ENCODE measurements around the gene RNU5B-1. TPM values are rescaled to one million over a fixed set of nuclear protein-coding genes. Genes with fewer than 3 reads are reported as not detected.

Gene RNU5B-1
- total RNA-seq, 2 experiments from 2014 or later = 23.7 to 34.8 TPM

GRCh38 chr15:65329984-65330735 is 25.7 kb downstream of the RNU5B-1 start:
- H3K4me1 Mint-ChIP-seq (ENCODE audit: low read depth) = no peaks in the 10 kb centered on the region
- intact Hi-C loops (cut with DNase I, micrococcal nuclease) = loop anchor here in 1 of 2 experiments (5.0 kb wide), 1 partner anchor 42 kb away; no protein-coding TSS in a partner anchor
- peaks cover 0 to 12% of the 10 kb centered on the region in 2 experiments for H3K27me3 ChIP-seq (ENCODE audit: control insufficient read depth in 1 of 2, insufficient read depth in 2 of 2, low read length in 2 of 2)
- H3K36me3 ChIP-seq (ENCODE audit: insufficient read depth, low read length) = no peaks in the 10 kb centered on the region
- peaks cover 15% of the 10 kb centered on the region for H3K27me3 Mint-ChIP-seq
- DNase-seq (no peak), ATAC-seq (ENCODE audit: poor library complexity) (no peak)
- no peaks in the 10 kb centered on the region for H3K9me3 ChIP-seq (ENCODE audit: control insufficient read depth in 1 of 2, insufficient read depth in 1 of 2, low read length in 2 of 2)
- ChIA-PET CTCF (no interaction called here), POLR2A (no interaction called here)
- no peak overlapping the region for H3K27ac Mint-ChIP-seq
- no peaks in the 10 kb centered on the region for H3K4me1 ChIP-seq (ENCODE audit: insufficient read depth, low read length)
- no peak overlapping the region for H3K4me3 Mint-ChIP-seq
- no peak overlapping the region for H3K27ac ChIP-seq (ENCODE audit: low read depth in 1 of 2, low read length in 2 of 2)
- no peaks in the 10 kb centered on the region for H3K36me3 Mint-ChIP-seq (ENCODE audit: low read depth)
- H3K4me3 ChIP-seq (ENCODE audit: low read length) = no peak overlapping the region
- no peak for TF ChIP-seq CTCF (IDR thresholded peaks at IDR 0.05)
- no peaks in the 10 kb centered on the region for H3K9me3 Mint-ChIP-seq

GRCh38 chr15:65330934-65331645 is 26.6 kb downstream of the RNU5B-1 start:
- Mint-ChIP-seq H3K36me3 (ENCODE audit: low read depth) (no peaks in the 10 kb centered on the region), H3K4me3 (no peak overlapping the region), H3K9me3 (no peaks in the 10 kb centered on the region), H3K4me1 (ENCODE audit: low read depth) (no peaks in the 10 kb centered on the region), H3K27ac (no peak overlapping the region), H3K27me3 (peaks cover 15% of the 10 kb centered on the region)
- Histone ChIP-seq H3K27me3 (ENCODE audit: control insufficient read depth in 1 of 2, insufficient read depth in 2 of 2, low read length in 2 of 2) (peaks cover 0 to 8% of the 10 kb centered on the region in 2 experiments), H3K27ac (ENCODE audit: low read depth in 1 of 2, low read length in 2 of 2) (no peak overlapping the region), H3K36me3 (ENCODE audit: insufficient read depth, low read length) (no peaks in the 10 kb centered on the region), H3K9me3 (ENCODE audit: control insufficient read depth in 1 of 2, insufficient read depth in 1 of 2, low read length in 2 of 2) (no peaks in the 10 kb centered on the region), H3K4me3 (ENCODE audit: low read length) (no peak overlapping the region), H3K4me1 (ENCODE audit: insufficient read depth, low read length) (no peaks in the 10 kb centered on the region)
- DNase-seq = no peak
- POLR2A ChIA-PET = no interaction called here
- no peak for TF ChIP-seq CTCF (IDR thresholded peaks at IDR 0.05)
- CTCF ChIA-PET = no interaction called here
- intact Hi-C loops (cut with DNase I, micrococcal nuclease) = loop anchor here in 1 of 2 experiments (5.0 kb wide), 1 partner anchor 41 kb away; no protein-coding TSS in a partner anchor
- no peak for ATAC-seq (ENCODE audit: poor library complexity)

GRCh38 chr15:65331811-65332210 is 27.3 kb downstream of the RNU5B-1 start:
- Mint-ChIP-seq H3K27me3 (peaks cover 15% of the 10 kb centered on the region), H3K27ac (no peak overlapping the region)

More at GRCh38 chr15:65331811-65332210, 27.3 kb downstream of the RNU5B-1 start:
- no peaks in the 10 kb centered on the region for H3K36me3 Mint-ChIP-seq (ENCODE audit: low read depth)
- ChIA-PET CTCF (no interaction called here), POLR2A (no interaction called here)
- H3K4me1 ChIP-seq (ENCODE audit: insufficient read depth, low read length) = no peaks in the 10 kb centered on the region
- DNase-seq = no peak
- intact Hi-C loops (cut with DNase I, micrococcal nuclease) = loop anchor here in 1 of 2 experiments (5.0 kb wide), 1 partner anchor 40 kb away; no protein-coding TSS in a partner anchor
- TF ChIP-seq CTCF (IDR thresholded peaks at IDR 0.05) = no peak
- H3K27me3 ChIP-seq (ENCODE audit: control insufficient read depth in 1 of 2, insufficient read depth in 2 of 2, low read length in 2 of 2) = peaks cover 0 to 4% of the 10 kb centered on the region in 2 experiments
- no peak overlapping the region for H3K4me3 Mint-ChIP-seq
- no peak for ATAC-seq (ENCODE audit: poor library complexity)
- peaks cover 0 to 1% of the 10 kb centered on the region in 2 experiments for H3K9me3 ChIP-seq (ENCODE audit: control insufficient read depth in 1 of 2, insufficient read depth in 1 of 2, low read length in 2 of 2)
- H3K36me3 ChIP-seq (ENCODE audit: insufficient read depth, low read length) = no peaks in the 10 kb centered on the region
- no peaks in the 10 kb centered on the region for H3K4me1 Mint-ChIP-seq (ENCODE audit: low read depth)
- no peak overlapping the region for H3K27ac ChIP-seq (ENCODE audit: low read depth in 1 of 2, low read length in 2 of 2)
- H3K4me3 ChIP-seq (ENCODE audit: low read length) = no peak overlapping the region
- H3K9me3 Mint-ChIP-seq = no peaks in the 10 kb centered on the region

Data from CD4-positive, alpha-beta T cell (primary cell).